GM15510 (cell line): Measurements from ENCODE around the gene KIAA1191.
A peak's percentile ranks its signal among the peaks of the same experiment; 100 is the strongest.

Experiments
- POLR2A ChIP-seq: IDR thresholded peaks from 3 replicates; pipeline ENCODE4 v1.6.1; 2011; ENCODE audit warnings: borderline replicate concordance; ENCODE audit not compliant: insufficient read length; ENCODE audit errors: extremely low read depth

The KIAA1191 gene, protein sequence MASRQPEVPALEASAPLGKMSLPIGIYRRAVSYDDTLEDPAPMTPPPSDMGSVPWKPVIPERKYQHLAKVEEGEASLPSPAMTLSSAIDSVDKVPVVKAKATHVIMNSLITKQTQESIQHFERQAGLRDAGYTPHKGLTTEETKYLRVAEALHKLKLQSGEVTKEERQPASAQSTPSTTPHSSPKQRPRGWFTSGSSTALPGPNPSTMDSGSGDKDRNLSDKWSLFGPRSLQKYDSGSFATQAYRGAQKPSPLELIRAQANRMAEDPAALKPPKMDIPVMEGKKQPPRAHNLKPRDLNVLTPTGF

DNA sequence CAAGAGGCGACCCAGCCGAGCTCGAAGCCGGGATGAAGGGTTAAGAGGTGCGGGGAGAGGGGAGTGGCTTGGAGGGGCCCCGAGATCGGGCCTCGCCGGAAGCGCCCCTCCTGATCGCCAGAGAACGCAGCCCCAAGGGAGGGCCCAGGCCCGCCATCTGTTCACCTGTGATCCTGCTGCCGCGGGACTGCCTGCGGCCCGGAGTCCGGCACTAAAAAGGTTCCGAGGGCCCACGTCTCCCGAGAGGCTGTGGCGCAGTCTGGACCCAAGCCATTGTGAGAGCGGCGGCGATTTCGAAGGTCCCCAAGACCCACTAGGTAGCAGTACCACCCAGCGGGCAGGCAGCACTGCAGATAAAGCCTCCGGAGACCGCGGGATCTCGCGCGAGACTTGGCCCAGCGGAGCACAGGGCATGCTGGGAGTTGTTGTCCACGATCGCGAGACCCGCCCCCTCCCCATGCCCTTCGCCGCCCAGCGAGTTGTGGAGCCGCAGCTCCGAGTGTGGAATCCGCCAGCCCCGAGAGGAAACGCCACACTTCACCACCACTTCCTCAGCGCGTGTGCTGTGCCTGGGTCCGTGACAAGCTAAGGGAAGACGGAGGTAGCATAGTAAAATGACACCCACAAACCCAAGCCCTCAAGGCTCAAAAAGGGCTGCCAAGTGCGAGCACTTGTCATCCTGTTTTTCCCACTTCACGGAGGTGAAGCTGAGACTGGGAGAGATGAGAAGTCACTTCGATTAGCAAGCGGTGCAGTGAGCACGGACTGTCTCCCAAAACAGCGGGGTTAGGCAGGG lies at the start of gene KIAA1191:
KIAA1191 (minus strand) TSS at position 328 of the 796 bp plus-strand sequence. CDS start 2,256 bp downstream, outside the sequence.
- peak; percentile 98 for TF ChIP-seq POLR2A

DNA sequence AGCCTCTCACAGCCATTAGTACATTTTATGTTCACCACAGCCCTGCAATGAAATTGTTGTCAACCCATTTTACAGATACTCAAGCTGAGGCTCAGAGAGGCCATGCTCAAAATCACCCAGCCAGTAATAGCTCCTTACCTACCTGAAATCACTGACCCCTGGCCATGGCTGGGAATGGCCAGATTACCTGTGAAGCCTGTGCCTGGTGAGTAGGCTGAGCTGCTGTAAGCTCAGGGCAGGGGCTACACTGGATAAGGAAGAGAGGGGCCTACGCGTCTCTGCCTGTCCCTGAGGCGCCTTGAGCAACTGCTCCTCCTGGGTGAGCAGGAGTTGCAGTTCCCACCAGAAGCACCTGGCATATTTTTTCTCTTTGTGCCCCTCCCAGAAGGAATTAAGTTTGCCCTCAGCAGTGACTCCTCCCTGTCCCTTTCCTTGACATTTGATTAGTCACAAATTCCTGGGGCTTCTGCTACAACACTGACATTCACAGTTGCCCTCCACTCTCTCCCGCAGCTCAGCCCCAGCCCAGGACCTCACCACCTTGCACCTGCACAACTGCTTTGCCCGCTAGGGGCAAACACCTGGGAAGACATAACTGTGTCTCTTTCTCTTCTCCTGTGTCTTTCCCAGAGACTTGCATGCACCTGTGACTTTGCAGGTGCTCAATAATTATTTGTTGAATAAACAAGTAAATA lies 49.1 kb upstream of the KIAA1191 start:
- TF ChIP-seq POLR2A, result no peak

DNA sequence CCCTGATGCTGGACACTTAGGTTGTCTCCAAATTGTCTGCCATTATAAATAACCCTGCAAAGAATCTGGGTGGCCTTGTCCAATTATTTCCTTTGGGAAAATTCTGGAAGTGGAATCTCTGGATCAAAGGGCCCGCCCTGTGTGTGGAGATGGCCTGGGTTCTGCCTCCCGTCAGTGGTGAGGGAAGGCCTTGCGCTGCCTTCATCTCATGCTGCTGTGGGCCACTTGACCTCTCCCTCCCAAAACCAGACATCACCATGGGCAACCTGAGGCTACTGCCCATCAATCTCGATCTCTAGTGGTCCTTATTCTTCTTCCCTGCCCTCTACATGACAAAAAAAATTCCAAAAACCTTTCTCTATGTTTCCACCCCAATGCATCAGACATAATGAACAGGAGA lies 48.2 kb upstream of the KIAA1191 start:
- TF ChIP-seq POLR2A, result no peak

DNA sequence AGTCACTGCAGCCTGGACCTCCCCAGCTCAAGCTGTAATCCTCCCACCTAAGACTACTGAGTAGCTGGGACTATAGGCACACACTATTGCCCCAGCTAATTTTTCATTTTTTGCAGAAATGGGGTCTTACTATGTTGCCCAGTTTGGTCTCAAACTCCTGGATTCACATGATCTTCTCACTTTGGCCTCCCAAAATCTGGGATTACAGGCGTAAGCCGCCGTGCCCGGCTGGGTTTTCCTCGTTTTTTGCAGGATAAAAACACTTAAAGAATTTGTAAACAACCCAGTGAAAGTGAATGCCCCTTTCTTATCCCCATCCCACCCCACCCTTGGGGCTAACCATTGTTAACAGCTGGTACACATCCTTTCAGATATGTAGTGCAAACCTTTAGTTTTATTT lies 47.0 kb upstream of the KIAA1191 start:
- TF ChIP-seq POLR2A, result no peak

DNA sequence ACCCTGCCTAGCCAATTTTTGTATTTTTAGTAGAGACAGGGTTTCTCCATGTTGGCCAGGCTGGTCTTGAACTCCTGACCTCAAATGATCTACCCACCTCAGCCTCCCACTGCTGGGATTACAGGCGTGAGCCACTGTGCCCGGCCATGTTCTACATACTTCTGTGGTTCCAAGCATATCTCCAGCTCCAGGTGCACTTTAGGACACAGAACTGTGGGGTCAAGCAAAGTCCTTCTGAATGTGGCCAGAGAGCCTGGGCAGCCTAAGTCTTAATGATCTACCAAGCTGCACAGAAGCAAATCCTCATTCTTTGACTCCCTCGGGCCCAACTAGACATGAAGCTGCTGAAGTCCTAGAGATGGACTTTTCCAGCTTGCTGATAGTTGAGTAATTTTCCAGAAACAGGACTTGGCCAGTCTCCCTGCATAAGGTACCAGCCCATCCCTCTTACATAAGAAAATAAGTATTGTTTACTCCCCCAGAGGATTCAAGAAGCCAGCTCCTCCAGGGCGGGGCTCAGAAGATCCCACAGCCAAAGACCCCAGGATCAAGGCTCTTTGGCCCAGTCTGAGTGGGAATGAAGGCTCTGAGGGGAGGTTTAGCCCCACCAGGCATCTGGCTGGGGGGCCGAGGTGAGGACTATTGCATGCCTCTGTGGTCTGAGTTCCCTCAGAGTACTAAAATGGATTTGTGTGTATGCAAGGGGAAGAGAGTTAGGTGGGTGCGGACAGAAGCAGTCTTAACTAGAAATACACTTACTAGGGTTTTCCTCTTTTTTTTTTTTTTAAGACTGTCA lies 46.1 kb upstream of the KIAA1191 start:
- no peak for TF ChIP-seq POLR2A

DNA sequence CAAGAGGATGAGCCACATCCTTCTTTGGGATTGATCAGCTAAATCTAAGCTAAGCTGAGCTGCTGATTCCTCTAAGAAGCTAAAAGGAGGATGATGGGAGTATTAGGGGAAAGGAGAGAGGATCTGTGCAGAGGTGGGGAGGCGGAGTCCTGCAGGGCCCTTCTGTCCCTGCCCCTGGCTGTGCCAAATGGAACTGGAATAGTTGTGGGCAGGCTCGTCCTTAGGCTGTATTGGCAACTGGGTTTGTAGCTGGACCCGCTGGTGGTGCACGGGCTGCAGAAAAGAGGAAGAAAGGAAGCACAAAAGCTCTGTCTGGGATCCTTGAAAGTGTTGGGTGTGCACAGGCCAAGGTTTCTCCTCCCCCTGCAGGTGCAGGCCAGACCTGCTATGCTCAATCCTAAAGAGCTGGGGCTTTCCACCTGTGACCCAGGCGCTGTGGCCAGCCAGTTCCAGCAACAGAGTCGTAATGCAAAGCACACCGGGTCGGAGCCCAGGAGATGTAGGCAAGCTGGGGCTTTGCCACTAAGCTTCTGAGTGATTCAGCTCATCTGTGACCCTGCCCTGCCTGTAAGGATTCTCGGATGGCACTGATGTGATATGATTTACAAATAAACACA lies 45.0 kb upstream of the KIAA1191 start:
- TF ChIP-seq POLR2A, result no peak

DNA sequence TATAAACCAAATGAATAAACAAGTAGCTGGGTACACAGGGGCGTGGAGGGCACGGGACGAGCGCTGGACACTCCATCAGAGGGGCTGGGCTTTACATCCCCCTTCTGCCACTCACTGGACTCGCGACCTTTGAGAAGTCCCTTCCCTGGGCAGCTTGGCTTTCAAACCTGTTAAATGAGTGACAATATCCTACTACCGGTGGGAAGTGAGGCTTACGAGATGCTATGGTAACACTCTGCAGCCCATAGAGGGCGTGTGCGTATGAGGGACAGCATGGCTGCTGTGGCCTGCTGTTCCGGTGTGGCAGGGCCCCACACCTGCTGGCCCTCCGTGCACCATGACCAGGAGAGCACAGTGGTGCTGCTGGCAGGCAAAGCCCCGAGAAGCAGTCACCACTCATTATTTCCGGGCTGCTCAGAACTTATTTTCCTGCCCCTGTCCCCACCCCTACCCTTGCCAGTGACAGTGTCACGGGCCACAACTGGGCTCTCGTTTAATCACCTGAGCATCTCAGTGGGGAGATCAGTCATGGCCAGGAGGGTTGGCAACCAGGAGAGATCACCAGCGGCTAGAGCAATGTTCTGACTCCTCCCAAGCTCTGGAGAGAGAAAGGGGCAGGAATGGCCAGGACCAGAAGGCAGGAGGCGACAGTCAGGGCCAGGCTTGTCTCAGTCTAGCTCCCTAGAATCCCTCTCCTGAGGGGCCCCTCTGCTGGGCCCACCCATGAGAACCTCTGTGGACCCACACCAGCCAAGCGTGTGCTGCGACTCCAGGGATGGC lies 44.3 kb upstream of the KIAA1191 start:
- no peak for TF ChIP-seq POLR2A

DNA sequence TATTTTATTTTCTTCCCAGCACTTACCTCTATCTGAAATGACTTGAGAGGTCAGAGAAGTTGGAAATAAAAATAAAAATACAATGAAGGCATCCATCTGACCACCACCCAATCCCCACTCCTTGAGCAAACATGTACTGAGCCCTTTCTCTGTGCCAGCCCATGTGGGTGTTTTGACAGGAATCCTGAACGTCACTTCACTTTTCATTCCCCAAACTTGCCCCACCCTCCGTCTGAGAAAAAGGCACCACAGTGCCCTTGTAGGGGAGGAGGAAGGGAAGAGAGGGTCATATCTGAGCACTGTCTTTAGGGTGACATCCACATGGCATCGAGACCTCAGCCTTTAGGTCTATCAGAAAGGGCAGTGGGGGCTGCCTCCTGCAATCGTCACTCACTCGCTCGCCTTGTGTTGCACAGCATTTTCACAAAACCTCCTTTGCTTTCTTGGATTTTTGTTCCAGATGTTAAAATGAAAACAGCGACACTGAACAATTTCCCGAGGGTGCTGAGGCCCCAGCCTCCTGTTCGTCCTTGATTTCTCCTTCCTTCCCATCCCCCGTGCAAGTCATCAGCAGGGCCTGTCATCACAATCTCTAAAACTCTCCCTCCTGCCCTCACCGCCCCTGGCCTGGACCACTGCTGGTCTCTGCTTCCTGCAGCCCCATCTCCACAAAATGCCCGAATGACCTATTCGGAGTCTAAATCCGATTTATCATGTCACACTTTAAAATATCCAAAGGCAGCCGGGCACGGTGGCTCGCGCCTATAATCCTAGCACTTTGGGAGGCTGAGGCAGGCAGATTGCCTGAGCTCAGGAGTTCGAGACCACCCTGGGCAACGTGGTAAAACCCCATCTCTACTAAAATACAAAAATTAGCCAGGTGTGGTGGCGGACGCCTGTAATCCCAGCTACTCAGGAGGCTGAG lies 40.0 kb upstream of the KIAA1191 start:
- no peak for TF ChIP-seq POLR2A

DNA sequence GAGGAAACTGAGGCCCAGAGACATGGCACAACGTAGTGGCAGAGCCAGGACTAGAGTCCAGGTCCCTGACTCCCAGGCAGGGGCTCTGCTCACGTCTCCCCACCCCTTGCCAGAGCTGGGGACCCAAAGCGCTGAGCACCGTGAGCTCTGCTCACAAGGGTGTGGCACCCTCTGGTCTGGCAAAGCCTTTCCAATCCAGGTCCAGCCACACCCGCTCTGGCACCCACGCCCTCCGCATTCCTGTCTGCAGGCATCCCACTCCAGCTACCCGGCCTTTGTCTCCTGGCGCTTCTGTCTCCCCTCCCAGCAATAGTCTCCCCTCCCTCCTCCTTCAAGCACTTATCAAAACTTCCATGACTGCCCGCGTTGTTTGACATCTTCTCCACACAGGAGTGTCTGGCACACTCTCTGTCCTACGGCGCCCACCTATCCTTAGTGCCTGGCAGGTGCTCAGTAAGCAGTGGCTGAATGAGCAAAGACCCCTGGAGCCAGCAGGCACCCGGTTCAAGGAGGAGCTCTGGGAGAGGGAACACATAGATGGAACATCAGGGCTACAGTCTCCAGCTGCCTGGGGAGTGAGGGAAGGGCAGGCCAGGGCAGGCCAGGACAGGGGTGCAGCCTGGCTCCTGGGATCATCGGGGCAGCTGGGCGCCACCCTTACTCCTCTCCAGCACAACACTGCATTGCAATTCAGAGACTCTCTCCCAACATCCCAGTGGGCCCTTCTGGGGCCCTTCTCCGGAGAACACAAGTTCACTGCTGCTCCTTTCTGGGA lies 39.0 kb upstream of the KIAA1191 start:
- TF ChIP-seq POLR2A, result no peak

DNA sequence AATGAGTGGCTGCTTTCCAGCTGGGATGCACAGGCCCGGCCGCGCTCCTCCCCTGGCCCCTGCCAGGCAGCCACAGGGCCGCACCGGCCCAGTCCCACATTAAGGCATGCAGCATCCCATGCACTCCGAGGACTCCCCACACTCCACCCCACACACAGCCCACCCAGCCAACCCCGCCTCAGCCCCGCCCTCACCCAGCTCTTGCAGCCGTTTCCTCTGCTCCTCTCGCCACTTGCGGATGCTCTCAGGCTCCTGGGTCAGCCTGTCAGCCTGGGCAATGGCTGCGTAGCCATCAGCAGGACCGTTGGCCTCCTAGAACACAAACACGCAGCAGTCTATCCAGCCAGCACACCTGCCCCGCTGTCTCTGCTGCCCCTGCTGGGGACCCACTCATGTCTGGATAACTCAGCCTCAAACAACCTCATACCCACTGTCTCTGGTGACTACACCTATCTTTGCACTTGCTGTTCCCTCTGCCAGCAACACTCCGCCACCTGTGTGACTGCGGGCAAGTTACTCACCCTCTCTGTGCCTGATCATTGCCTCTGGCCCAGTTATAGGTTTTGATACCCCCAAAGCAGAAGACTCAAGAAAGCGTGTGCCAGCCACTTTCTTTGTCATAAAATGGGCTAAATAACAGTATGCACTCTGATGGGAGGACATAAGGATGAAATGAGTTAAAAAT lies 36.3 kb upstream of the KIAA1191 start:
- TF ChIP-seq POLR2A, result no peak

DNA sequence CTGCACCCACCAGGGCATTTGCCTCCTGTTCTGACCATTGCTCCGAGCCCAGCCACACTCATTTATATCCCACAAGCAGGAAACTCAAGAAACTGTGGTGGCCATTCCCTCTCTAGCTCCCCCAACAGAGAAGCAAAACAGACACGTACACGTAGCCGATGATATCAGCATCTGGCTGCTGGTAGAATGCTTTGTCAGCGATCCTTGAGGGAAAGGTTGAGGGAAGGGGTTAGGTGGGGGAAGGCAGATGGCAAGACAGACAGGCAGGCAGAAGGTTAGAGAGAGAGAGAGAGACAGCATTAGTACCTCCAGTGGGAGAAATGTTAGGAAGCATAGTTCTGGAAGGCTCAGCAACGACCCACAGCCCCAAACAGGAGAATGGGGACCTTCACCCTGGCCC lies 34.8 kb upstream of the KIAA1191 start:
- TF ChIP-seq POLR2A, result no peak
